WI38 (cell line): ENCODE data around the gene IGF1.

Source experiments
- H3K4me3 ChIP-seq: 2 replicates; pipeline ENCODE4 v1.5.1; 2011; ENCODE audit warnings: low read depth, mild to moderate bottlenecking, control low read depth, low read length
- CTCF ChIP-seq: IDR thresholded peaks from 2 replicates; pipeline ENCODE4 v1.5.1; 2012; ENCODE audit warnings: low read depth, mild to moderate bottlenecking, control low read depth, low read length

IGF1 gene

GRCh38 chr12:102514696-102515095, 34.3 kb upstream of the IGF1 start:
- no peak overlapping the region for H3K4me3 ChIP-seq
- TF ChIP-seq CTCF = no peak

- peak; percentile 29; the same call in 1 of the 2 replicates for TF ChIP-seq CTCF
- no peak overlapping the region for H3K4me3 ChIP-seq
These were observed 33.4 kb upstream of the IGF1 start for GRCh38 chr12:102513739-102514138.

GRCh38 chr12:102513272-102513671, 32.9 kb upstream of the IGF1 start:
- H3K4me3 ChIP-seq = no peak overlapping the region
- TF ChIP-seq CTCF = no peak

DNA sequence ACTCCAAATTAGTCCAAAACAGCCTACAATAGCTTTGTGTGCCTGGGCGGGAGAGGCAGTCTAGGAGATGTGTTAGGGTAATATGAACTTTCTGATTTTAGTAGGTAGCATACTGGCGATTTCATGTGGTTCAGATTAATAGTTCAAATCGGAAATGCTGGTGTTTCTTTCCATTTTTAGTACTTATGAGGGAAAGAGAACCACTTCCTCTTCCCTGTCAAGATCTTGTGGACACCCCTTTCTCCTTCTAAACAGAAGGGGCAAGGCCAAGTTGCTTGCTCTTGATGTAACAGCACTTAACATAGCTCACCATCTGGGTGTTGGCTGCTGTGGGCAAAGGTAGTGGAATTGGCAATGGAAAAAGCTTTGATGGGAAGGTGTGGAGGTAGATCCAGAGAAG, 32.2 kb upstream of the IGF1 start:
- no peak overlapping the region for H3K4me3 ChIP-seq
- no peak for TF ChIP-seq CTCF

GRCh38 chr12:102511575-102511974, 31.2 kb upstream of the IGF1 start:
- no peak overlapping the region for H3K4me3 ChIP-seq
- no peak for TF ChIP-seq CTCF

DNA sequence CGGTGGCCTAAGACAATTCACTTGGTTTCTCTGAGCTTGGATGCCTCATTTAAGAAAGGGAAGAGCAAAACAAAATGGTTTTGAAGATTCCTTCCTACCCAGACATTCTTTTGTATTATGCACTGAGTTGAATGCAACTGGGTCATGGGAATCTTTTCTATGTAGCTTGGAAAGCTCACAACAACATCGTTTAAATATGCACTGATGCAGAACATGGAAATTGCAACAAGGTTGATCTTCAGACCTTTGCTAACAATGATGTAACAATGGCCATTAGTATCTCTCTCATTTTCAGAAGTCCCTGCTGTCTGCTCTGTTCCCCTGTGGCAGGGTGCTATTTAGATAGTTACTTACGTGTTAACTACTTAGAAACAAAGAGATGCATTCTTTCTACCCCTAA, 30.1 kb upstream of the IGF1 start:
- no peak overlapping the region for H3K4me3 ChIP-seq
- TF ChIP-seq CTCF = no peak

- TF ChIP-seq CTCF = no peak
- H3K4me3 ChIP-seq = no peak overlapping the region
These were observed 29.7 kb upstream of the IGF1 start for GRCh38 chr12:102510031-102510430.
